Activated CD4-positive, alpha-beta T cell treated with anti-CD3 and anti-CD28 coated beads, Interleukin-2, Interleukin-4, amounts not matched to agents 100 ng/mL and 50 ng/mL, durations not matched to agents 16 hours and 8 hours (primary cell): ENCODE results near the gene FAM107B.
A peak's percentile ranks its signal among the peaks of the same experiment; 100 is the strongest.
"Not testable (repeated sequence)": the region's sequence is repeated elsewhere in the genome, so short reads cannot be mapped to it uniquely, and the experiment has no call there.

Source experiments
- DNase-seq: peaks from one replicate; pipeline ENCODE4 v3.0.0-alpha.2; 2020; ENCODE audit warnings: low spot score

FAM107B gene

GRCh38 chr10:14601872-14602725 lies 172.6 kb downstream of the FAM107B start:
- DNase-seq, result peak; percentile 75

GRCh38 chr10:14601326-14601725 lies 173.4 kb downstream of the FAM107B start:
- DNase-seq, result no peak

DNA sequence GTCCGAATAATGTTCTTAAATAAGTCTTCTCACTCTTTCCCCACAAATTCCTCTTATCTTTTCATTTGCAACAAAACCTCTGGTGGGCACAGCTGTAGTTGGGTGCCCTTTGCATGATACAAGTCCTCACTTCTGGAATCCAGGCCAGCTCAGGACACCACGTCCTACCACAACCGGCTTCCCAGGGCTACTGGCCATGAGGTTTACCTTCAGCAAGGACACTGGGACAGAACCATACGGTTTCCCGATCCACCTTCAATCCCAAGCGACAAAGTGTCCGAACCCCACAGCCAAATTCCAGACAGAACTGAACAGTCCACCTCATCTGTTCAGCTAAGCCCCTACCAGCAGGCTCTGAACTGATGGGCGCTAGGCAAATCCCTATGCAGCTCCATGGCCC lies 174.6 kb downstream of the FAM107B start:
- no peak for DNase-seq

DNA sequence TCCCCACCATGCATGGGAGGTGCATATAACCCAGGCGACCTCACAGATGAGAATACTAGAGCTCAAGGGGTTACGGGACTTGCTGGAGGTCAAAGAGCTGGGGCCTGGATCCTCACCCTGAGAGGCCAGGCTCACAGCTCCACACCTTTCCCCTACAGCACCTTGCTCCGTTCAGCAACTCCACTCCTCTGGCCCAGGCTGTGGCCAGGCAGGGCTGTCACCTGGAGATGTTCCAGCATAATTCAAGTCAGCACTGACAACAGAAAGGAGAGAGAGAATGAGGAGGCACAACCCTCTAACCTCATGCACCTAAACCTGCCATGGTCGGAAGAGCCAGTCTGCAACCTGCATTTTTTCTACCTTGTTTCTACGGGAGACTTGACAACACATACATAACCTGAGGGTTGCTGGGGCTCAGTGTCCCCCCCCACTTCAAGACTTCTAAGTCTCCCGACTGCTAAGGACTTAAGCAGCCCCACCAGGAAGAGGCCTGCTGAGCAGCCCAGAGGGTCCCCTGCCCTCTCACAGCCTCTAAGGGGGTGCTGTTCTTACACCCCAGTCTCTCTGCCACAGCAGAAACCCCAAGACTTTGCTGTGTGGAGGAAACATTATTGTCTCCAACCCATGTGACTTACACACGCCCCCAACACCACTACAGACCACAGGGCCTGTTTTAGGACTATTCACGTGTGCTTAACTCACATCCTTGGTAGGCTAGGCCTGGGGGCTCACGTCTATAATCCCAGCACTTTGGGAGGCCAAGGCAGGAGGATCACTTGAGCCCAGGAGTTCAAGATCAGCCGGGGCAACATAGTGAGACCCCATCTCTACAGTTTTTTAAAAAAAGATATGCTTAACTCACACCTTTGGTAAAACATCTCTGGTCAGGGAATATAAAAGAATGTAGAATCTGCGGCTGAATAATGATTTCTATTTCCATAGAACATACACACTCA lies 175.6 kb downstream of the FAM107B start:
- DNase-seq, result no peak

DNA sequence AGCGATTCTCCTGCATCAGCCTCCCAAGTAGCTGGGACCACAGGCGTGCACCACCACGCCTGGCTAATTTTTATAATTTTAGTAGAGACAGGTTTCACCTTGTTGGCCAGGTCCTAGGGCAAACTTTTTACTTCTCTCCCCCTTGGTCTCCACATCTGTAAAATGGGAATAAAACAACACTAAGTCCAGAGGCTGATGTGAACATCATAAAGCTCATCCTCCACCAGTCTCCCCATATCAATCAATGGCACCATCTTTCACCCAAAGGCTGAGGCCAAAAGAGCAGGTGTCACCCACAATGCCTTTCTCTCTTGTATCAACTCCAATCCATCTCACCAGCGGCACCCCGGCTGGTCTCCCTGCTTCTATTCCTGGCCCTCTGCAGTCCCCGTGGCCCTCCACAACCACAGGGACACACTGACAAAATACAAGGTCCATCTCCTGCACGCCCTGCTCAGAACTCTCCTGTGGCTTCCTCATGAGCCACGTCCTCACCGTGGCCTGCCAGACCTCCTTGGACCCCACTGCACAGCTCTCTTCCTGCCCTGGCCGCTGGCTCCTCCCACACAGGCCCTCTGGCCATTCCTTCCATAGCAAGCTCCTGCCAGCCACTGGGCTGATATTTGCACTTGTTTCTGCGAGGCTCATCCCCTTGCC lies 179.0 kb downstream of the FAM107B start:
- DNase-seq, result no peak

GRCh38 chr10:14594878-14595525 lies 179.7 kb downstream of the FAM107B start:
- DNase-seq, result no peak

GRCh38 chr10:14593806-14594205 lies 180.9 kb downstream of the FAM107B start:
- DNase-seq, result no peak

GRCh38 chr10:14592566-14592965 lies 182.1 kb downstream of the FAM107B start:
- no peak for DNase-seq

- no peak for DNase-seq
Measured at GRCh38 chr10:14592026-14592425, 182.7 kb downstream of the FAM107B start.

GRCh38 chr10:14588938-14589294 lies 185.8 kb downstream of the FAM107B start:
- DNase-seq, result not testable (repeated sequence)

DNA sequence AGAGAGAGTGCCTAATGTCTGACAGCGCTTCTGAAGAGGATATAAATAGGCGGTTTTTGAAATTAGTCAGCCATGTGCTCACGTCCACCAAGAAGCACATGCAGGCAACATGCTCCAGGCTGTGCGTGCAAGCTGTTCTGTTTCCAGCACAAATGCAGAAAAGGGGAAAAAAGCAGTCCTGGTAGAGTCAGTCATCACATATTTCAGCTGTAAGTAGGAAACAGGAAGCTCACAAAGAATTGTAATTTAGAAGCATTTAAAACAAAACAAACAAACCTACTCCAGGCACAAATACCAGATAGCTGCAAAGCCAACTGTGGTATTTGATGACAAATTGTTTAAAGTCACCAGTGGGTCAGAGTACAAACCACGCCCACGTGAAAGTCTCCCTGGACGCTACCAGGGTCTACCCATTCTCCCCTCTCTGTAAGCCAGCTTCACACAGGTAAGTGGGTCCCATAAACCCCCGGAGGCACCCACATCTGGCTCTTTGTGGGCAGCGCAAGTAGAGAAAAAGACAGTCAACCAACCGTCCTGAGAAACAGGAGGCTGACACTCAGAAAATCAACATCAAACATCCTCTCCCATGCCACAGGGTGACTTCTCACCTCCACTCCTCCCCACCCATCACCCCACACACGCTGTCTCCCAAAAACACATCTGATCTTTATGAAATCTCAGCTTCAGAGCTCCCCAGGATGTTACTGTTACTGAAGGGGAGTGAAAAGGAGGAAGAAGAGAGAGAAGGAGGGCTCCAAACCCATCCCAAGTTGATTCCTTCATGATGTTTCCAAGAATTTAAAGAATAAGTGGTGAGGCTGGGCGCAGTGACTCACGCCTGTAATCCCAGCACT lies 186.4 kb downstream of the FAM107B start:
- peak; percentile 83 for DNase-seq

GRCh38 chr10:14587540-14588083 lies 187.1 kb downstream of the FAM107B start:
- no peak for DNase-seq

DNA sequence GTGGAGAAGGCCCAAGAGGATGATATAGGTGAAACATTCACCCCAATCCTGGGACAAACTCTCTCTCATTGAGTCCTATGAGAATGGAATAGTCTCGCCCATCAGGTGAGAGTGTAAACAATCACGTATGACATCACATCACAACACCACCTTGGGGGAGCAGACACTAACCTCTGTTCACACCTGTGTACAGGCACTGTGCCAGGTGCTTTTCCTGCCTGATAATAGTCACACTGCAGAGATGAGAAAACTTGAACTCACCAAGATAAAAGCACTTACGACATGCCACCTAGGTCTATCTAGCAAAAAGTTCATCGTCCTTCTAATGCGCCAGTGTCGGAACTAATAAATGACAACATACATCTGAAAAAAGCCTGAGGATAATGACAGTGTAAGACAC lies 187.8 kb downstream of the FAM107B start:
- DNase-seq, result no peak

DNA sequence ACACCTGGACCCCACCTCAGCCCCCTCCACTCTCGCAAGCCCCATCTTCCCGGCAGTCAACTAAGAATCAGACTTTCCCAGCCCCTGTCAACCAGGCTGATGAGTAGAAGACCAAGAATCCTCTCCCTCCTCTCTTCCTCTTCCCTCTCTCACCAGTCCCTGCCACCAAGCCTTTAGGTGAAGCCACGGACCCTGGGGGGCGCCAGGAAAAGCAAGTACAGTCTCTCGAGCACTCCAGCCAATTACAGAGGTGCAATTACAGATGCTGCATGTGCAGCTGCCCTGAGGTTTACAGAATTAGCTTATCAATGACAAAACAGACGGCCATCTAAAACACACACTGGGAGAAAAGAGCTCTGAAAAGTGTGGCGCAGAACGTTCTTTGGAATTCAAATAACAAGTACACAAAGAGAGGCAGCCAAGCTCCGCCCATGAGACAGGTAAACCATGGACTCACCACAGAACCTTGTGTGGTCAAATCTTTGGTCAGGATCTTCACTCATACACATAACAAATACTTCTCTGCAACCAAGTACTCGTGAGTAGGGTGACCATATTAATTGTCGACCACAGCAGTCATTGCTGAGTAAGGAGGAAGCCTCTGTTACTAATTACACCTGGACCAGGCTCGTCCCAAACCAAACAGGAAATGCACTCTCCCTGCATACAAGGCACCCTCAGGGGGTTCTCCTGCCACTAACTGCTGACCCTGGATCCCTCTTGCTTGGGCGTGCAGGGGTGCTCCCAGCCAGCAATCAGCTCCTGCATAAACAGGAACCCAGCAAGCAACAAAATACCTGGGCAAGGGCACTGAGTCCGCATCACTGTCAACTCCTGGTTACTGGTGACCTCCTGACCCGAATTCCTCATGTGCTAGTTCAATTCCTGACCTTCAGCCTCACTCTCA lies 189.2 kb downstream of the FAM107B start:
- DNase-seq, result no peak

DNA sequence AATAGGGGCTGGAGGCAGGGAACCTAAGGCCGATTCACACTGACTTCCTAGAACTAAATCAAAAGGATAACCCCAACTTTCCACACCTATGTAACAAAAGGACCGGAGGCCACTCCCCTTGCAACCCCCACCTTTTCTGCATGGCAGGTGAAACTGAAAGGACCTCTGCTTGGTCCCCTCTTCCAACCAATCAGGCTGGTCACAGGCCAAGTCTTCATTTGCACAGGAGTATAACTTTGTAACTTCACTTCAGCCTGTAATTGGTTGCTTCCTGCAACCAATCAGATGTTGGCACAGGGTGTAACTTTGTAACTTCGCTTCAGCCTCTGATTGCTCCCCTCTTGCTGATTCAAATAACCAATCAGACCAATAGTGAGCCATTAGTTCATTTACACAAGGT lies 190.0 kb downstream of the FAM107B start:
- no peak for DNase-seq

GRCh38 chr10:14583967-14584366 lies 190.7 kb downstream of the FAM107B start:
- DNase-seq, result no peak

GRCh38 chr10:14583252-14583651 lies 191.4 kb downstream of the FAM107B start:
- peak; percentile 62 for DNase-seq

- no peak for DNase-seq
Measured at GRCh38 chr10:14581553-14582321, 193.0 kb downstream of the FAM107B start.
